ENCODE data around the gene DHTKD1. TPM values are rescaled to one million over a fixed set of nuclear protein-coding genes. Genes with fewer than 3 reads are reported as not detected.

DHTKD1 gene
- total and polyA plus RNA-seq, 10 of the 15 experiments (the other 5 are each of a cell fraction or from before 2014, with no cell fraction given) = 11.3 to 35.0 (median 26.9) TPM

DNA sequence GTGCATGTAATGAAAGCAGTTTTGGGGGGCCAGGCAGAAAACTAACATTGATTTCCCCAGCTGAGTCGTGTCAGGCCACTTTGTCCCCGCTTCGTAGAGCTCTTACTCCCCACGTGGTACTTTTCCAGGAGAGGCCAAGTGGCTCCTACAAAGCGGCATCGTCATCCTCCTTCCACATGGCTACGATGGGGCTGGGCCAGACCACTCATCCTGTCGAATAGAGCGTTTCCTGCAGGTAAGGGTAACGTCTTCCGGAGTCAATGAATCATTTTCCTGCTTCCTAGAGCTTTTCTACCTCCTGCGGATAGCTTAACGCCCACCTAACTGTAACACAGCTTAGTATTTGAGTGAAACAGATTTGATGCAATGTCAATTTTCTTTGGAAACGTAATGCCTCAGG is 39.0 kb downstream of the DHTKD1 start (continued):
- no peak for TF ChIP-seq RAD51 (IDR thresholded peaks at IDR 0.05)

DNA sequence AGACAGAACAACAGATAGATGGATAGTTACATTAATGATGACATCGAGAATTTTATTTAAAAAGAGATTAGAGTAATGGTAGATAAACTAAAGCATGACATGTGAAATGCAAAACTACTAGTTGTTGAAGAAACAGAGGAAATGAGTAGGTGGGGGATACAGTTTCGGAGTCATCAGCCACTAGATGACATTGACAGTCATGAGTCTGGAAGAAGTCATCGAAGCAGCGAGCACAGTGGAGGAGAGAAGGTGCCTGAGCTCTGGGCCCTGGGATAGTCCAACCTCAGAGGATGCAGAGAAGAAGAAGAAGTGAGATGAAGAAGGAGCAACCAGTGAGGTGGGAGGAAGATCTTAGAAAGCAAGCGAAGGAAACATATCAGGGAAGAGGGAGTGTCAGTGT is 40.5 kb downstream of the DHTKD1 start:
- peaks cover 8 to 22% of the 10 kb centered on the region in 2 experiments; a peak in 3 of 4 replicates for H3K36me3 ChIP-seq (ENCODE audit: control insufficient read depth in 2 of 2, insufficient read depth in 2 of 2, low read length in 1 of 2)
- SMC1A ChIA-PET (ENCODE audit: uncharacterized antibody, unreplicated experiment) = no interaction called here
- no peaks in the 10 kb centered on the region; the same call in 2 of the 3 replicates for H3K9me3 ChIP-seq (replicated peaks; ENCODE audit: control insufficient read depth, insufficient read depth, low read length)
- H3K79me2 ChIP-seq (ENCODE audit: control insufficient read depth, insufficient read depth, low read length) = no peaks in the 10 kb centered on the region
- no peak for DNase-seq (ENCODE audit: low read depth, low spot score)
- TF ChIP-seq, protein P1, sequence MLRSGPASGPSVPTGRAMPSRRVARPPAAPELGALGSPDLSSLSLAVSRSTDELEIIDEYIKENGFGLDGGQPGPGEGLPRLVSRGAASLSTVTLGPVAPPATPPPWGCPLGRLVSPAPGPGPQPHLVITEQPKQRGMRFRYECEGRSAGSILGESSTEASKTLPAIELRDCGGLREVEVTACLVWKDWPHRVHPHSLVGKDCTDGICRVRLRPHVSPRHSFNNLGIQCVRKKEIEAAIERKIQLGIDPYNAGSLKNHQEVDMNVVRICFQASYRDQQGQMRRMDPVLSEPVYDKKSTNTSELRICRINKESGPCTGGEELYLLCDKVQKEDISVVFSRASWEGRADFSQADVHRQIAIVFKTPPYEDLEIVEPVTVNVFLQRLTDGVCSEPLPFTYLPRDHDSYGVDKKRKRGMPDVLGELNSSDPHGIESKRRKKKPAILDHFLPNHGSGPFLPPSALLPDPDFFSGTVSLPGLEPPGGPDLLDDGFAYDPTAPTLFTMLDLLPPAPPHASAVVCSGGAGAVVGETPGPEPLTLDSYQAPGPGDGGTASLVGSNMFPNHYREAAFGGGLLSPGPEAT (IDR thresholded peaks at IDR 0.05; ENCODE audit: low read depth) = no peak
- TF ChIP-seq JUND (IDR thresholded peaks at IDR 0.05; ENCODE audit: low read depth, low read length) = no peak
- TF ChIP-seq CBFB (IDR thresholded peaks at IDR 0.05; ENCODE audit: low read depth) = no peak
- TF ChIP-seq, protein P2, sequence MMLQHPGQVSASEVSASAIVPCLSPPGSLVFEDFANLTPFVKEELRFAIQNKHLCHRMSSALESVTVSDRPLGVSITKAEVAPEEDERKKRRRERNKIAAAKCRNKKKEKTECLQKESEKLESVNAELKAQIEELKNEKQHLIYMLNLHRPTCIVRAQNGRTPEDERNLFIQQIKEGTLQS (IDR thresholded peaks at IDR 0.05; ENCODE audit: borderline replicate concordance, extremely low read depth, low read depth, low read length) = no peak
- TF ChIP-seq MEF2A (IDR thresholded peaks at IDR 0.05; ENCODE audit: insufficient read depth, low read depth, low read length) = no peak
- TF ChIP-seq ZNF207 (IDR thresholded peaks at IDR 0.05; ENCODE audit: borderline replicate concordance) = no peak
- no peak for TF ChIP-seq CBX5 (IDR thresholded peaks at IDR 0.05; ENCODE audit: low read depth)
- TF ChIP-seq SMAD1 (IDR thresholded peaks at IDR 0.05; ENCODE audit: low read depth, partially characterized antibody) = no peak
- no peak for TF ChIP-seq FOS (IDR thresholded peaks at IDR 0.05; ENCODE audit: borderline replicate concordance, extremely low read depth, insufficient read length)
- no peak overlapping the region for H2AFZ ChIP-seq (ENCODE audit: control insufficient read depth, low read depth, low read length)
- in situ Hi-C loops (cut with MboI) (no loop called here), intact Hi-C loops (cut with micrococcal nuclease; ENCODE audit: unreplicated experiment) (no loop called here)
- POLR2A ChIA-PET = interaction anchor here (0.6 kb wide), 1 partner anchor 15 kb away, joined by 3 read pairs; no protein-coding TSS in a partner anchor
- H3K9ac ChIP-seq (ENCODE audit: control insufficient read depth, insufficient read depth, low read length) = no peak overlapping the region
- no peak for FAIRE-seq
- CTCF ChIA-PET = no interaction called here
- H3K4me1 ChIP-seq (ENCODE audit: control insufficient read depth, insufficient read depth, low read length) = peaks cover 14% of the 10 kb centered on the region
- RAD21 ChIA-PET (ENCODE audit: unreplicated experiment) = no interaction called here
- no TSS peak for BruUV-seq (replicated peaks)
- H3K4me3 ChIP-seq = no peak overlapping the region
- WGBS (ENCODE audit: insufficient coverage, insufficient replicate concordance, low lambda C conversion rate, missing lambda C conversion rate) = 96% methylated on average over 5 of the region's 5 CpGs
- H3K27me3 ChIP-seq (replicated peaks in 1 of 2; ENCODE audit: control insufficient read depth in 2 of 2, insufficient read depth in 2 of 2, low read length in 1 of 2) = no peaks in the 10 kb centered on the region
- H3K27ac ChIP-seq (ENCODE audit: control insufficient read depth, insufficient read depth) = no peak overlapping the region
- H4K20me1 ChIP-seq (ENCODE audit: control insufficient read depth, insufficient read depth) = no peaks in the 10 kb centered on the region
- no peak for ATAC-seq
- H3K4me2 ChIP-seq (ENCODE audit: control insufficient read depth, insufficient read depth) = no peak overlapping the region
